Fibroblast of lung (primary cell): ENCODE data around the gene SH3TC2. TPM values are rescaled to one million over a fixed set of nuclear protein-coding genes. Genes with fewer than 3 reads are reported as not detected.
A peak's percentile ranks its signal among the peaks of the same experiment; 100 is the strongest.

ENCODE experiments used
- DNase-seq, 2 donors: peaks; one replicate each; pipeline versions ENCODE4 v3.0.0 to v3.0.0-alpha.2; 2010; ENCODE audit warnings: low read depth in 2 of 2
- H2AFZ ChIP-seq: 2 replicates; pipeline ENCODE4 v1.5.1; 2012; ENCODE audit warnings: low read length, control low read depth, inconsistent platforms
- H3K27ac ChIP-seq: 2 replicates; pipeline ENCODE4 v1.5.1; 2011; ENCODE audit warnings: low read length, control low read depth; ENCODE audit not compliant: insufficient read depth
- H3K27me3 ChIP-seq: 2 replicates; pipeline ENCODE4 v1.5.1; 2011; ENCODE audit warnings: mild to moderate bottlenecking, low read length; ENCODE audit not compliant: control insufficient read depth, insufficient read depth
- H3K36me3 ChIP-seq: 2 replicates; pipeline ENCODE4 v1.5.1; 2011; ENCODE audit warnings: low read length; ENCODE audit not compliant: control insufficient read depth, insufficient read depth
- H3K4me1 ChIP-seq: 2 replicates; pipeline ENCODE4 v1.5.1; 2011; ENCODE audit warnings: low read length; ENCODE audit not compliant: control insufficient read depth, insufficient read depth; ENCODE audit errors: extremely low read depth
- H3K4me2 ChIP-seq: 2 replicates; pipeline ENCODE4 v1.5.1; 2011; ENCODE audit warnings: low read length, control low read depth; ENCODE audit not compliant: insufficient read depth; ENCODE audit errors: extremely low read depth
- H3K4me3 ChIP-seq, 4 experiments: fragments of 200-600 bp in 1 of 4; sonication (generic) in 1 of 4; replicated peaks in 1 of 4; 2 replicates each; pipeline ENCODE4 v1.5.1; 2011 to 2016; ENCODE audit warnings: low read length in 4 of 4, low read depth in 3 of 4, mild to moderate bottlenecking in 3 of 4, control low read depth in 2 of 4, inconsistent platforms in 1 of 4, mixed read lengths in 1 of 4; ENCODE audit not compliant: insufficient read depth in 1 of 4; ENCODE audit errors: control extremely low read depth in 1 of 4
- H3K79me2 ChIP-seq: 2 replicates; pipeline ENCODE4 v1.5.1; 2012; ENCODE audit warnings: mild to moderate bottlenecking, low read length, inconsistent platforms; ENCODE audit not compliant: control insufficient read depth, insufficient read depth
- H3K9ac ChIP-seq: 2 replicates; pipeline ENCODE4 v1.5.1; 2011; ENCODE audit warnings: mild to moderate bottlenecking, low read length, control low read depth; ENCODE audit not compliant: insufficient read depth
- H3K9me3 ChIP-seq: 2 replicates; pipeline ENCODE4 v1.5.1; 2012; ENCODE audit warnings: low read depth, low read length; ENCODE audit not compliant: control insufficient read depth, insufficient read depth
- H4K20me1 ChIP-seq: 2 replicates; pipeline ENCODE4 v1.5.1; 2011; ENCODE audit warnings: low read length; ENCODE audit not compliant: control insufficient read depth, insufficient read depth; ENCODE audit errors: extremely low read depth
- EZH2 ChIP-seq: IDR thresholded peaks from 2 replicates; pipeline ENCODE4 v1.5.1; 2012; ENCODE audit warnings: low read length, control low read depth, mild to moderate bottlenecking; ENCODE audit errors: missing control alignments
- polyA plus RNA-seq, 2 donors: library from polyadenylated mRNA; depleted of rRNA in 1 of 2; stranded (reverse) in 1 of 2; unstranded in 1 of 2; fragments of >200 nt; gene quantifications; 2 replicates each; pipeline ENCODE4 v1.2.1, GENCODE V29; 2011 to 2012; ENCODE audit warnings: missing spikeins in 1 of 2
- total RNA-seq: library from RNA; depleted of rRNA; stranded (reverse); fragments of >200 nt; gene quantifications from 2 replicates; pipeline ENCODE4 v1.2.1, GENCODE V29; 2014
- TF ChIP-seq, protein P1 (sequence below), 2 donors: IDR thresholded peaks in 1 of 2; conservative IDR thresholded peaks in 1 of 2; 1 replicate in 1 of 2; 2 replicates in 1 of 2; pipeline ENCODE4 v1.5.1; 2011 to 2012; ENCODE audit warnings: low read length in 2 of 2, control low read depth in 1 of 2, inconsistent platforms in 1 of 2, low read depth in 1 of 2, mild to moderate bottlenecking in 1 of 2

SH3TC2 gene
- total and polyA plus RNA-seq, 2 donors (not counting 1 experiment from before 2014, with no cell fraction given): 0.83 to 3.2 TPM

DNA sequence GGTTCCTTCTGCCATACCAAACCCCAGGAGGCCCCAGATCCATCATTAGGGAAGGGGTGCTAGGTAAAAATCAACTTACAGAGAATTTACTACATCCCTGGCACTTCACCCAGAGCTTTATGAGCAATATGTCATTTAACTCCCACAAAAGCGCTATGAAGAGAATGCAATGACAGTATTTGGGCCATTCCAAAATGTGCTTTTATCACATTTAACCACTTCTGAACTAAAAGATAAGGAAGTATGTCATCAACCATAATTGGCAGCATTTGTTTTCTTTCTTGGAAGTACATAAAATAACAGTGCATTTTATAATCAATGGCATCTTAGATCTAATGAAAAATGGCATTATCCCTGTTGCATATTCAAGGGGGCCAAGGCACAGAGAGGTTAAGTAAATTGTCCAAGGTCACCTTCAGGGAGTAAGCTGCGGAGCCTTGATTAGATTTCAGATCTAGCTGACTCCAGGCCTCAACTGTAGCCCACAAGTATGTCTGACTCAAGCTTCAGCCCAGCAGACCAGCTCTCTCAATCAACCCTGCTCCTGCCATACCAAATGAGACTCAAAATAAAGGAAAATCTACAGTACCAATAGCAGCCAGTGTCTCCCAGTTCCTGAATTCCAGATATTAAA, 16.5 kb downstream of the SH3TC2 start:
- Histone ChIP-seq H3K9me3 (no peaks in the 10 kb centered on the region), H3K36me3 (no peaks in the 10 kb centered on the region), H3K4me3 (no peak overlapping the region), H3K27me3 (no peaks in the 10 kb centered on the region), H3K4me1 (no peaks in the 10 kb centered on the region), H3K27ac (no peak overlapping the region), H3K4me2 (no peak overlapping the region), H3K9ac (no peak overlapping the region), H3K79me2 (no peaks in the 10 kb centered on the region), H4K20me1 (no peaks in the 10 kb centered on the region), H2AFZ (no peak overlapping the region)
- TF ChIP-seq, protein P1, sequence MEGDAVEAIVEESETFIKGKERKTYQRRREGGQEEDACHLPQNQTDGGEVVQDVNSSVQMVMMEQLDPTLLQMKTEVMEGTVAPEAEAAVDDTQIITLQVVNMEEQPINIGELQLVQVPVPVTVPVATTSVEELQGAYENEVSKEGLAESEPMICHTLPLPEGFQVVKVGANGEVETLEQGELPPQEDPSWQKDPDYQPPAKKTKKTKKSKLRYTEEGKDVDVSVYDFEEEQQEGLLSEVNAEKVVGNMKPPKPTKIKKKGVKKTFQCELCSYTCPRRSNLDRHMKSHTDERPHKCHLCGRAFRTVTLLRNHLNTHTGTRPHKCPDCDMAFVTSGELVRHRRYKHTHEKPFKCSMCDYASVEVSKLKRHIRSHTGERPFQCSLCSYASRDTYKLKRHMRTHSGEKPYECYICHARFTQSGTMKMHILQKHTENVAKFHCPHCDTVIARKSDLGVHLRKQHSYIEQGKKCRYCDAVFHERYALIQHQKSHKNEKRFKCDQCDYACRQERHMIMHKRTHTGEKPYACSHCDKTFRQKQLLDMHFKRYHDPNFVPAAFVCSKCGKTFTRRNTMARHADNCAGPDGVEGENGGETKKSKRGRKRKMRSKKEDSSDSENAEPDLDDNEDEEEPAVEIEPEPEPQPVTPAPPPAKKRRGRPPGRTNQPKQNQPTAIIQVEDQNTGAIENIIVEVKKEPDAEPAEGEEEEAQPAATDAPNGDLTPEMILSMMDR (conservative IDR thresholded peaks at IDR 0.05 in 1 of 2, IDR thresholded peaks at IDR 0.05 in 1 of 2; ENCODE audit: low read depth in 1 of 2, low read length in 2 of 2): no peak
- no peak for TF ChIP-seq EZH2
- DNase-seq: peak in 1 of 2 donors; percentile 79

DNA sequence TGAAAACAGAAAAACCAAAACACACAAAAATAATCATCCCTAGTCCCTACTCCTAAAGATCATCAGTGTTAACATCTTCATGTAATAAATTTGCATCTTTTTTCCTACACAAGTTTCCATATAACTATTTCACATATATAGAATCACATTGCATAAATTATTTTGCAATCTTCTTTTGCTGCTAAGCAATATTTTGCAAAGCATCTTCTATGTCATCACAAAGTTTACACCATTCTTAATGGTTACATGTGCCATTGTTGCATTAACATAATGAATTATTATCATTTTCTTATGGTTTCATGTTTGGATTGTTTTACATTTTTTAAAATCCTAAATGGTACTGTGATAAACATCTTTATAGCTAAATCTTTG, 17.8 kb downstream of the SH3TC2 start:
- Histone ChIP-seq H3K4me3 (no peak overlapping the region), H3K9ac (no peak overlapping the region), H3K79me2 (no peaks in the 10 kb centered on the region), H3K4me2 (no peak overlapping the region), H3K36me3 (no peaks in the 10 kb centered on the region), H3K27me3 (no peaks in the 10 kb centered on the region), H3K4me1 (no peaks in the 10 kb centered on the region), H2AFZ (no peak overlapping the region), H3K9me3 (no peaks in the 10 kb centered on the region), H3K27ac (no peak overlapping the region), H4K20me1 (no peaks in the 10 kb centered on the region)
- TF ChIP-seq EZH2: no peak
- TF ChIP-seq, protein P1 (conservative IDR thresholded peaks at IDR 0.05 in 1 of 2, IDR thresholded peaks at IDR 0.05 in 1 of 2; ENCODE audit: low read depth in 1 of 2, low read length in 2 of 2): no peak
- no peak for DNase-seq

DNA sequence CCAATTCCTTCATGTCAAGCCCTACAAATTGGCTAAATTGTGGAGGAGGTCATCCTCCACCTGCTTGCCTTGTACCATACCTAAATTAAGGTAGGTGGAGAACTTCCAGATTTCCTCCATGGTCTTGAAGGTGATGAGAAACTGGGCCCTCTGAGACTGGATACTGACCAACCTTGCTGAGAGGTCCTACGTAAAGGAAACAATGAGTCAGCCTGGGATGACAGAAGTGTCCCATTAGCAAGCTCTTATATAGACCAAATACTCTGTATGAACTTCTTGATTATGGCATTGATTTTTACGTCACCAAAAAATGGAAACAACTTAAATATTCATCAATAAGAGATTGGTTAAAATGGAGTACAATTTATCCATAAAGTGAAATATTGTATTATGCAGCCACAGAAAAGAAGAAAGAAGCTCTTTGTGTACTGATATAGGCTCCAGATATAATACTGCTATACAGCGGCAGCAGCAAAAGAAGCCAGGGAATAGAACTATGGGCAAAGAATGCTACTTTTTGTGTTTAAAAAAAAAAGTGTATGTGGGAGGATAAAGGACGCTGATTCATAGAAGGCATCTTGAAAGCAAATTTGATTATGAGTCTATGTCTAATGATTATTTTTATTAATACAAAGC, 18.3 kb downstream of the SH3TC2 start:
- Histone ChIP-seq H3K27ac (no peak overlapping the region), H4K20me1 (no peaks in the 10 kb centered on the region), H3K27me3 (no peaks in the 10 kb centered on the region), H3K36me3 (no peaks in the 10 kb centered on the region), H3K9ac (no peak overlapping the region), H3K4me2 (no peak overlapping the region), H3K9me3 (no peaks in the 10 kb centered on the region), H3K4me3 (no peak overlapping the region), H3K4me1 (no peaks in the 10 kb centered on the region), H3K79me2 (no peaks in the 10 kb centered on the region), H2AFZ (no peak overlapping the region)
- peak in 1 of 2 donors; percentile 41 for DNase-seq
- TF ChIP-seq EZH2: no peak
- TF ChIP-seq, protein P1 (conservative IDR thresholded peaks at IDR 0.05 in 1 of 2, IDR thresholded peaks at IDR 0.05 in 1 of 2; ENCODE audit: low read depth in 1 of 2, low read length in 2 of 2): no peak
